H1 (cell line): Measurements from ENCODE around the gene TAS2R40. TPM values are rescaled to one million over a fixed set of nuclear protein-coding genes. Genes with fewer than 3 reads are reported as not detected.

Source experiments
- CTCF ChIA-PET: fragments of 300-600 bp; sonication (Branson Sonifier 250); formaldehyde crosslinking; loops from one replicate; lab custom pipeline; 2021; ENCODE audit not compliant: partially characterized antibody; lab: Charles Lee
- POLR2A ChIA-PET: fragments of 300-600 bp; sonication (Branson Sonifier 250); formaldehyde crosslinking; loops from one replicate; lab custom pipeline; 2021; ENCODE audit warnings: inconsistent platforms; ENCODE audit not compliant: partially characterized antibody; lab: Charles Lee
- DNase-seq, 2 experiments: peaks; one replicate each; pipeline versions ENCODE4 v3.0.0 to v3.0.0-alpha.2; 2010 to 2022; ENCODE audit warnings: low spot score in 2 of 2, low read depth in 1 of 2, mixed read lengths in 1 of 2
- FAIRE-seq: peaks from 2 replicates; lab custom pipeline; 2011; peaks lifted over from hg19 to GRCh38; lab: Jason Lieb, UNC
- H2AFZ ChIP-seq: 2 replicates; pipeline ENCODE4 v1.8.1; 2012; ENCODE audit warnings: low read length, inconsistent platforms
- H2AK5ac ChIP-seq: 2 replicates; pipeline ENCODE4 v1.6.1; 2013; ENCODE audit warnings: low read depth, low read length
- H2BK120ac ChIP-seq: replicated peaks from 2 replicates; pipeline ENCODE3; 2013; ENCODE audit warnings: low read depth, low read length, inconsistent platforms
- H2BK12ac ChIP-seq: 2 replicates; pipeline ENCODE4 v1.6.1; 2013; ENCODE audit warnings: low read depth, low read length
- H2BK15ac ChIP-seq: 2 replicates; pipeline ENCODE4 v1.6.1; 2013; ENCODE audit warnings: low read length
- H2BK20ac ChIP-seq: 2 replicates; pipeline ENCODE4 v1.6.1; 2013; ENCODE audit warnings: low read length
- H2BK5ac ChIP-seq: 2 replicates; pipeline ENCODE4 v1.6.1; 2013; ENCODE audit warnings: low read depth, low read length
- H3K14ac ChIP-seq: 2 replicates; pipeline ENCODE4 v1.6.1; 2013; ENCODE audit warnings: inconsistent platforms; ENCODE audit not compliant: insufficient read length
- H3K18ac ChIP-seq: 2 replicates; pipeline ENCODE4 v1.6.1; 2013; ENCODE audit warnings: low read length; ENCODE audit errors: extremely low read depth
- H3K23ac ChIP-seq: 2 replicates; pipeline ENCODE4 v1.6.1; 2013; ENCODE audit warnings: inconsistent platforms; ENCODE audit not compliant: insufficient read length
- H3K23me2 ChIP-seq: 2 replicates; pipeline ENCODE4 v1.6.1; 2013; ENCODE audit warnings: low read depth, low read length
- H3K27ac ChIP-seq: 2 replicates; pipeline ENCODE4 v1.6.1; 2011; ENCODE audit warnings: low read depth, low read length, inconsistent platforms
- H3K27me3 ChIP-seq, 4 experiments: replicated peaks in 1 of 4; 1 replicate in 1 of 4; 2 replicates in 3 of 4; pipeline versions ENCODE4 v1.6.1 to v1.8.1; 2011 to 2013; ENCODE audit warnings: low read length in 3 of 4, mild to moderate bottlenecking in 3 of 4, inconsistent platforms in 2 of 4, mixed read lengths in 2 of 4, moderate library complexity in 1 of 4; ENCODE audit not compliant: control insufficient read depth in 3 of 4, insufficient read depth in 3 of 4; ENCODE audit errors: extremely low read depth in 1 of 4
- H3K36me3 ChIP-seq, 4 experiments: 2 replicates each; pipeline versions ENCODE4 v1.6.1 to v1.8.1; 2011 to 2013; ENCODE audit warnings: mild to moderate bottlenecking in 4 of 4, low read length in 3 of 4, moderate library complexity in 2 of 4, control low read depth in 1 of 4, inconsistent platforms in 1 of 4; ENCODE audit not compliant: insufficient read depth in 4 of 4, control insufficient read depth in 2 of 4
- H3K4ac ChIP-seq: replicated peaks from 2 replicates; pipeline ENCODE3; 2013; ENCODE audit warnings: low read length, low read depth, mixed read lengths, inconsistent platforms; ENCODE audit not compliant: insufficient read length
- H3K4me1 ChIP-seq, 4 experiments: replicated peaks in 1 of 4; 1 replicate in 1 of 4; 2 replicates in 3 of 4; pipeline versions ENCODE4 v1.6.1 to v1.8.1; 2011 to 2013; ENCODE audit warnings: low read length in 3 of 4, inconsistent platforms in 2 of 4, mixed read lengths in 1 of 4; ENCODE audit not compliant: insufficient read depth in 4 of 4, control insufficient read depth in 3 of 4
- H3K4me2 ChIP-seq, 2 experiments: 2 replicates each; pipeline versions ENCODE4 v1.6.1 to v1.8.1; 2011 to 2013; ENCODE audit warnings: low read depth in 2 of 2, low read length in 2 of 2, control low read depth in 1 of 2, inconsistent platforms in 1 of 2, mild to moderate bottlenecking in 1 of 2; ENCODE audit not compliant: insufficient read depth in 1 of 2
- H3K4me3 ChIP-seq, 4 experiments: fragments of 200-600, 300-600 bp in 1 of 4; sonication (generic), shearing (Covaris generic), sonication (Bioruptor Twin) in 1 of 4; 2 replicates each; pipeline versions ENCODE4 v1.5.1 to v1.8.1; 2011 to 2016; ENCODE audit warnings: low read length in 4 of 4, low read depth in 3 of 4, control low read depth in 2 of 4, inconsistent platforms in 2 of 4, mild to moderate bottlenecking in 2 of 4, mixed read lengths in 1 of 4, moderate library complexity in 1 of 4; ENCODE audit not compliant: insufficient read depth in 2 of 4; ENCODE audit errors: extremely low read depth in 1 of 4
- H3K56ac ChIP-seq: replicated peaks from 2 replicates; pipeline ENCODE3; 2013; ENCODE audit warnings: low read depth, mild to moderate bottlenecking, mixed read lengths, low read length, inconsistent platforms; ENCODE audit not compliant: insufficient read length
- H3K79me1 ChIP-seq: 2 replicates; pipeline ENCODE4 v1.6.1; 2013; ENCODE audit warnings: low read depth, low read length, control low read depth
- H3K79me2 ChIP-seq, 2 experiments: 2 replicates each; pipeline versions ENCODE4 v1.6.1 to v1.8.1; 2012 to 2013; ENCODE audit warnings: low read length in 2 of 2, mild to moderate bottlenecking in 2 of 2, inconsistent platforms in 1 of 2; ENCODE audit not compliant: insufficient read depth in 2 of 2, control insufficient read depth in 1 of 2
- H3K9ac ChIP-seq, 4 experiments: replicated peaks in 1 of 4; 1 replicate in 1 of 4; 2 replicates in 3 of 4; pipeline versions ENCODE4 v1.6.1 to v1.8.1; 2011 to 2013; ENCODE audit warnings: low read depth in 3 of 4, low read length in 3 of 4, control low read depth in 2 of 4, mild to moderate bottlenecking in 2 of 4, moderate library complexity in 2 of 4, inconsistent platforms in 1 of 4; ENCODE audit errors: extremely low read depth in 1 of 4
- H3K9me3 ChIP-seq, 2 experiments: 2 replicates each; pipeline versions ENCODE4 v1.6.1 to v1.8.1; 2012 to 2013; ENCODE audit warnings: mild to moderate bottlenecking in 2 of 2, moderate library complexity in 2 of 2, control low read depth in 1 of 2, inconsistent platforms in 1 of 2, low read depth in 1 of 2, low read length in 1 of 2, mixed read lengths in 1 of 2; ENCODE audit not compliant: insufficient read depth in 2 of 2
- H4K20me1 ChIP-seq, 2 experiments: replicated peaks in 1 of 2; 2 replicates each; pipeline versions ENCODE3 to v1.8.1; 2011 to 2013; ENCODE audit warnings: inconsistent platforms in 2 of 2, low read length in 2 of 2, mild to moderate bottlenecking in 1 of 2; ENCODE audit not compliant: insufficient read depth in 2 of 2, control insufficient read depth in 1 of 2
- H4K5ac ChIP-seq: 2 replicates; pipeline ENCODE4 v1.6.1; 2013; ENCODE audit warnings: low read length, low read depth, mixed read lengths, inconsistent platforms; ENCODE audit not compliant: insufficient read length
- H4K8ac ChIP-seq: 2 replicates; pipeline ENCODE4 v1.8.0; 2013; ENCODE audit warnings: mild to moderate bottlenecking, moderate library complexity, low read length, inconsistent platforms; ENCODE audit not compliant: insufficient read depth; ENCODE audit errors: extremely low read depth
- H4K91ac ChIP-seq: replicated peaks from 2 replicates; pipeline ENCODE3; 2013; ENCODE audit warnings: low read length, mixed read lengths, inconsistent platforms; ENCODE audit not compliant: insufficient read length
- CBX8 ChIP-seq: fragments of 300-800, 300-1000 bp; sonication (generic); IDR thresholded peaks from 2 replicates; pipeline ENCODE4 v1.7.1; 2016; ENCODE audit warnings: low read depth, low read length, borderline replicate concordance
- MAFK ChIP-seq: IDR thresholded peaks from 2 replicates; pipeline ENCODE4 v1.6.1; 2012; ENCODE audit warnings: low read depth, mild to moderate bottlenecking, improper control_type of control experiment, low read length
- NANOG ChIP-seq: IDR thresholded peaks from 2 replicates; pipeline ENCODE4 v1.6.1; 2011; ENCODE audit warnings: low read length, low read depth, mild to moderate bottlenecking, inconsistent platforms; ENCODE audit not compliant: insufficient read depth, poor library complexity, severe bottlenecking
- RXRA ChIP-seq: IDR thresholded peaks from 2 replicates; pipeline ENCODE4 v1.6.1; 2011; ENCODE audit warnings: low read depth, mild to moderate bottlenecking, low read length, moderate library complexity; ENCODE audit not compliant: insufficient read depth
- WGBS, 2 experiments: shearing (Covaris generic) in 1 of 2; methylation state at CpG; one replicate each; pipeline versions ENCODE4 v1.1.6 to v1.1.7; 2013 to 2015; ENCODE audit warnings: low lambda C conversion rate in 2 of 2, mixed read lengths in 2 of 2, inconsistent platforms in 1 of 2, low coverage in 1 of 2, missing lambda C conversion rate in 1 of 2; ENCODE audit not compliant: insufficient replicate concordance in 2 of 2, insufficient coverage in 1 of 2, insufficient read length in 1 of 2; ENCODE audit errors: extremely low coverage in 1 of 2, missing lambda C conversion rate in 1 of 2; 5-methylcytosine and 5-hydroxymethylcytosine counted together
- polyA plus RNA-seq, 7 experiments: library from polyadenylated mRNA; depleted of rRNA in 3 of 7; stranded (reverse) in 5 of 7; unstranded in 2 of 7; fragments of >200 nt in 5 of 7; fragments of 200-250 nt in 2 of 7; gene quantifications; 1 replicate in 5 of 7; 2 replicates in 1 of 7; 4 replicates in 1 of 7; pipeline versions ENCODE4 v1.2.1 to v1.2.3, GENCODE V29; 2011 to 2013; ENCODE audit warnings: missing spikeins in 2 of 7, mixed read lengths in 2 of 7
- total RNA-seq: library from RNA; stranded (reverse); fragmentation: NEBNext Ultra II Directional; extraction: Animal tissue kit (Norgen Biotek cat#: 25700); gene quantifications from 2 replicates; pipeline ENCODE4 v1.2.1, GENCODE V29; 2021

TAS2R40 gene
- total and polyA plus RNA-seq, 2 of the 8 experiments (the other 6 are each of a cell fraction or from before 2014, with no cell fraction given), result not detected

DNA sequence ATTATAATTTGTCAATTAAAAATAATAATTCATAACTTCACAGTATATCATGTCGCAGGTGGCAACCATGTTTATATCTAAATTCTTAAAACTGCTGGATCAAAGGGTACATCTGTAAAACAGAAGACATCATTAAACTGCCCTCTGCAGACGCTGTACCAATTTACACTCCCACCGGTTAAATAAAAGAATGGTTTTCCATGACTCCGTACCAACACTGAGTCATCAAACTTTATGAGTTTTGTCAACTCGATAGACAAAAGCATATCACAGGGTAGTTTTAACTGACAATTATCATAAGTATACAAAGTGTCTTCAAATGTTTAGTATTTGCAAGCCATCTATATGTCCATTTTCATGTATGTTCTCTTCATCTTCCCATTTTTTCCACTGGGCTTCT is 35.7 kb downstream of the TAS2R40 start:
- Histone ChIP-seq H4K20me1 (no peaks in the 10 kb centered on the region), H3K27me3 (no peaks in the 10 kb centered on the region; a peak in 1 of 7 replicates), H2AFZ (no peak overlapping the region), H3K56ac (no peak overlapping the region), H3K27ac (no peak overlapping the region), H3K18ac (no peak overlapping the region), H2BK120ac (no peak overlapping the region), H3K9me3 (no peaks in the 10 kb centered on the region), H3K23ac (no peak overlapping the region), H3K4me3 (no peak overlapping the region), H3K23me2 (no peaks in the 10 kb centered on the region), H4K5ac (no peak overlapping the region), H3K14ac (no peak overlapping the region), H3K4ac (no peak overlapping the region), H2BK12ac (no peak overlapping the region), H3K79me2 (no peaks in the 10 kb centered on the region), H3K4me2 (no peak overlapping the region), H3K79me1 (no peaks in the 10 kb centered on the region), H3K9ac (no peak overlapping the region), H3K4me1 (no peaks in the 10 kb centered on the region), H3K36me3 (no peaks in the 10 kb centered on the region), H4K8ac (no peak overlapping the region), H2BK15ac (no peak overlapping the region), H2BK20ac (no peak overlapping the region), H4K91ac (no peak overlapping the region), H2BK5ac (no peak overlapping the region), H2AK5ac (no peak overlapping the region)
- FAIRE-seq (no peak), DNase-seq (no peak)
- ChIA-PET CTCF (interaction anchor here (1.1 to 5.3 kb wide), 8 partner anchors 11 to 255 kb away, joined by 3 to 35 read pairs (median 4); no protein-coding TSS in a partner anchor), POLR2A (no interaction called here)
- TF ChIP-seq MAFK, result no peak
- no peak for TF ChIP-seq RXRA
- no peak for TF ChIP-seq CBX8
- TF ChIP-seq NANOG, result no peak
- WGBS, 2 experiments, result 90% methylated on average over 5 of the region's 5 CpGs; no CpG with 5 or more reads in 1 of the 2 experiments
